CD14-positive monocyte (primary cell): ENCODE data around the gene WNT2. TPM values are rescaled to one million over a fixed set of nuclear protein-coding genes. Genes with fewer than 3 reads are reported as not detected.

Experiments
- DNase-seq, 3 donors: peaks; one replicate each; pipeline ENCODE4 v3.0.0-alpha.2; 2011 to 2022
- H2AFZ ChIP-seq: 2 replicates; pipeline ENCODE4 v1.6.0; 2012; ENCODE audit warnings: mild to moderate bottlenecking, low read depth, low read length, inconsistent platforms; ENCODE audit not compliant: insufficient read depth, poor library complexity, severe bottlenecking
- H3K27ac ChIP-seq, 2 donors: 1 replicate in 1 of 2; 2 replicates in 1 of 2; pipeline ENCODE4 v1.5.1; 2012 to 2013; ENCODE audit warnings: low read length in 2 of 2, control low read depth in 1 of 2, inconsistent platforms in 1 of 2, low read depth in 1 of 2, mild to moderate bottlenecking in 1 of 2
- H3K27me3 ChIP-seq, 2 donors: one replicate each; pipeline versions ENCODE4 v1.6.0 to v1.6.1; 2011 to 2013; ENCODE audit warnings: low read length in 2 of 2; ENCODE audit not compliant: control insufficient read depth in 2 of 2, insufficient read depth in 2 of 2
- H3K36me3 ChIP-seq, 2 donors: replicated peaks in 1 of 2; 1 replicate in 1 of 2; 2 replicates in 1 of 2; pipeline versions ENCODE4 v1.5.1 to v1.6.1; 2012 to 2013; ENCODE audit warnings: low read length in 2 of 2, control low read depth in 1 of 2, inconsistent platforms in 1 of 2, mild to moderate bottlenecking in 1 of 2; ENCODE audit not compliant: insufficient read depth in 2 of 2, control insufficient read depth in 1 of 2
- H3K4me1 ChIP-seq, 2 donors: 1 replicate in 1 of 2; 2 replicates in 1 of 2; pipeline versions ENCODE4 v1.5.1 to v1.6.1; 2012 to 2013; ENCODE audit warnings: low read length in 2 of 2, control low read depth in 1 of 2, inconsistent platforms in 1 of 2, mild to moderate bottlenecking in 1 of 2, moderate library complexity in 1 of 2; ENCODE audit not compliant: insufficient read depth in 2 of 2, control insufficient read depth in 1 of 2
- H3K4me2 ChIP-seq: replicated peaks from 2 replicates; pipeline ENCODE3; 2012; ENCODE audit warnings: low read length, moderate library complexity, mild to moderate bottlenecking; ENCODE audit not compliant: poor library complexity, severe bottlenecking; ENCODE audit errors: extremely low read depth
- H3K4me3 ChIP-seq, 3 experiments: fragments of 200-600 bp in 1 of 3; sonication (generic) in 1 of 3; replicated peaks in 1 of 3; 1 replicate in 2 of 3; 2 replicates in 1 of 3; pipeline ENCODE4 v1.5.1; 2011 to 2013; ENCODE audit warnings: low read length in 3 of 3, mild to moderate bottlenecking in 3 of 3, control low read depth in 2 of 3, low read depth in 2 of 3, inconsistent platforms in 1 of 3, moderate library complexity in 1 of 3
- H3K79me2 ChIP-seq: 2 replicates; pipeline ENCODE4 v1.6.0; 2012; ENCODE audit warnings: mild to moderate bottlenecking, control low read depth, inconsistent platforms, low read length, moderate library complexity; ENCODE audit not compliant: insufficient read depth
- H3K9ac ChIP-seq: 2 replicates; pipeline ENCODE4 v1.6.0; 2017; ENCODE audit warnings: low read length, mild to moderate bottlenecking; ENCODE audit not compliant: insufficient read depth, poor library complexity, severe bottlenecking
- H3K9me3 ChIP-seq, 2 donors: replicated peaks in 1 of 2; 1 replicate in 1 of 2; 2 replicates in 1 of 2; pipeline versions ENCODE4 v1.5.1 to v1.6.1; 2012 to 2013; ENCODE audit warnings: low read length in 2 of 2, control low read depth in 1 of 2; ENCODE audit not compliant: control insufficient read depth in 1 of 2, insufficient read depth in 1 of 2
- H4K20me1 ChIP-seq: 2 replicates; pipeline ENCODE4 v1.6.0; 2012; ENCODE audit warnings: mild to moderate bottlenecking, low read length, control low read depth, moderate library complexity; ENCODE audit not compliant: insufficient read depth
- H3K27ac Mint-ChIP-seq, 7 donors: one replicate each; pipeline ENCODE4 v1.8.0; 2020; ENCODE audit warnings: mild to moderate bottlenecking in 7 of 7, mixed read lengths in 7 of 7, moderate library complexity in 6 of 7, inconsistent platforms in 2 of 7
- H3K27me3 Mint-ChIP-seq, 3 donors: one replicate each; pipeline ENCODE4 v1.8.0; 2021 to 2022; ENCODE audit warnings: low read depth in 3 of 3, mild to moderate bottlenecking in 3 of 3, mixed read lengths in 3 of 3, moderate library complexity in 3 of 3, inconsistent platforms in 1 of 3
- H3K36me3 Mint-ChIP-seq, 2 donors: one replicate each; pipeline ENCODE4 v1.8.0; 2020; ENCODE audit warnings: mixed read lengths in 2 of 2, inconsistent platforms in 1 of 2, mild to moderate bottlenecking in 1 of 2
- H3K4me1 Mint-ChIP-seq: one replicate; pipeline ENCODE4 v1.8.0; 2020; ENCODE audit warnings: mild to moderate bottlenecking, mixed read lengths
- H3K4me3 Mint-ChIP-seq, 2 donors: one replicate each; pipeline ENCODE4 v1.8.0; 2020; ENCODE audit warnings: mild to moderate bottlenecking in 2 of 2, mixed read lengths in 2 of 2, moderate library complexity in 1 of 2
- H3K9me3 Mint-ChIP-seq, 7 donors: one replicate each; pipeline ENCODE4 v1.8.0; 2020 to 2022; ENCODE audit warnings: mixed read lengths in 7 of 7, mild to moderate bottlenecking in 6 of 7, moderate library complexity in 6 of 7, inconsistent platforms in 2 of 7
- intact Hi-C, 2 donors: fragments of 100-400 bp; cut with micrococcal nuclease; formaldehyde crosslinking; loops; one replicate each; pipeline versions ENCODE4 v1.15.0 to v1.15.1; 2023
- polyA plus RNA-seq, 3 donors: library from polyadenylated mRNA; depleted of rRNA in 1 of 3; unstranded in 2 of 3; stranded (reverse) in 1 of 3; fragments of 300-500 nt in 2 of 3; fragments of >200 nt in 1 of 3; fragmentation: Illumina TruSeq in 2 of 3; gene quantifications; 1 replicate in 2 of 3; 2 replicates in 1 of 3; pipeline ENCODE4 v1.2.3, GENCODE V29; 2012 to 2021
- TF ChIP-seq, protein P1 (sequence below): fragments of 200-600 bp; IDR thresholded peaks from one replicate; pipeline ENCODE4 v1.8.0; 2022; ENCODE audit warnings: antibody characterized with exemption, mild to moderate bottlenecking

The WNT2 gene
- polyA plus RNA-seq, 3 donors = not detected

DNA sequence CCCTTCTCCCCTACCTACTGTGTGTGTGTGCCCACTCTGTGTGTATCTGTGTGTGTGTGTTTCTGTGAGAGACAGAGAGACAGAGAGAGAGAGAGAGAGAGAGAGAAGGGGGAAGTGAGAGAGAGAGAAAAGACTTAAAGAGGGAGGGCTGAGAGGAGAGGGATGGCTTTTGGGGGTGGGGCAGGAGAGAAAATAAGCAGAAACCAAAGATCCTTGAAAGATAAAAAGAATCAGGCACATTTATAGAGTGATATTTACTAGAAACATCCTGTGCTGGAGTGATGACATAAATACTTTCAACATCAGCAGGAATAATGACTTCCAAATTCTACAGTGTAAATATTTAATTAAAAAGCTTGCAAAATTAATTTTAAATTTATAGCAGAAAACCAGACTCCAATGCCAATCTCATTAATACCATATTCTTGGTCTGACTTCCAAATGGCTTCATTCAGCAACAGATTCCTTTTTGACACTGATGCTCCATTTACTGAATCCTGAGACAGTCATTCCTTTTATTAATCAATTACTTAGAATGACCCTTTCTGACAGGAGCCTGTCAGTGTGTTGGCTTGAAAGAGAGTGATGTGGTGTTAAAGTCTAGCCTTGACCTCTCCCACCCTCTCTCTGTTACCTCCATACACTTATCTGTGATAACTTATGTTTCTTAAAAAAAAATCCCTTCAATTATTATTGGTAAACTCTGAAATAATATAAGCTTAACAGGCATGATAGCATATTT is 41.7 kb upstream of the WNT2 start:
- TF ChIP-seq, protein P1, sequence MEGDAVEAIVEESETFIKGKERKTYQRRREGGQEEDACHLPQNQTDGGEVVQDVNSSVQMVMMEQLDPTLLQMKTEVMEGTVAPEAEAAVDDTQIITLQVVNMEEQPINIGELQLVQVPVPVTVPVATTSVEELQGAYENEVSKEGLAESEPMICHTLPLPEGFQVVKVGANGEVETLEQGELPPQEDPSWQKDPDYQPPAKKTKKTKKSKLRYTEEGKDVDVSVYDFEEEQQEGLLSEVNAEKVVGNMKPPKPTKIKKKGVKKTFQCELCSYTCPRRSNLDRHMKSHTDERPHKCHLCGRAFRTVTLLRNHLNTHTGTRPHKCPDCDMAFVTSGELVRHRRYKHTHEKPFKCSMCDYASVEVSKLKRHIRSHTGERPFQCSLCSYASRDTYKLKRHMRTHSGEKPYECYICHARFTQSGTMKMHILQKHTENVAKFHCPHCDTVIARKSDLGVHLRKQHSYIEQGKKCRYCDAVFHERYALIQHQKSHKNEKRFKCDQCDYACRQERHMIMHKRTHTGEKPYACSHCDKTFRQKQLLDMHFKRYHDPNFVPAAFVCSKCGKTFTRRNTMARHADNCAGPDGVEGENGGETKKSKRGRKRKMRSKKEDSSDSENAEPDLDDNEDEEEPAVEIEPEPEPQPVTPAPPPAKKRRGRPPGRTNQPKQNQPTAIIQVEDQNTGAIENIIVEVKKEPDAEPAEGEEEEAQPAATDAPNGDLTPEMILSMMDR = no peak
- Histone ChIP-seq H3K4me2 (no peak overlapping the region), H3K4me3 (no peak overlapping the region), H3K27ac (no peak overlapping the region), H3K36me3 (no peaks in the 10 kb centered on the region), H3K4me1 (no peaks in the 10 kb centered on the region), H2AFZ (no peak overlapping the region), H3K9ac (no peak overlapping the region), H3K79me2 (no peaks in the 10 kb centered on the region), H3K9me3 (no peaks in the 10 kb centered on the region), H4K20me1 (no peaks in the 10 kb centered on the region), H3K27me3 (no peaks in the 10 kb centered on the region)
- Mint-ChIP-seq H3K36me3 (no peaks in the 10 kb centered on the region), H3K27me3 (peaks cover 0 to 9% (median 3%) of the 10 kb centered on the region in 3 donors), H3K9me3 (no peaks in the 10 kb centered on the region), H3K27ac (no peak overlapping the region), H3K4me1 (no peaks in the 10 kb centered on the region), H3K4me3 (no peak overlapping the region)
- no peak for DNase-seq
- intact Hi-C loops = no loop called here

GRCh38 chr7:117362294-117362888 is 39.5 kb upstream of the WNT2 start:
- H3K9ac ChIP-seq = no peak overlapping the region
- no peaks in the 10 kb centered on the region for H3K9me3 ChIP-seq
- no peak for DNase-seq
- Mint-ChIP-seq H3K27ac (no peak overlapping the region), H3K4me3 (no peak overlapping the region), H3K4me1 (no peaks in the 10 kb centered on the region), H3K36me3 (no peaks in the 10 kb centered on the region), H3K27me3 (peaks cover 0 to 9% (median 2%) of the 10 kb centered on the region in 3 donors), H3K9me3 (no peaks in the 10 kb centered on the region)
- H4K20me1 ChIP-seq = no peaks in the 10 kb centered on the region
- H3K79me2 ChIP-seq = no peaks in the 10 kb centered on the region
- H3K36me3 ChIP-seq = no peaks in the 10 kb centered on the region
- H3K27ac ChIP-seq = no peak overlapping the region
- no peak overlapping the region for H3K4me3 ChIP-seq
- H2AFZ ChIP-seq = no peak overlapping the region
- H3K4me2 ChIP-seq = no peak overlapping the region
- no peaks in the 10 kb centered on the region for H3K4me1 ChIP-seq
- H3K27me3 ChIP-seq = no peaks in the 10 kb centered on the region
- intact Hi-C loops = no loop called here
- TF ChIP-seq, protein P1 = no peak
